Activated T-helper 1 cell treated with anti-CD3 and anti-CD28 coated beads, Interleukin-2, amount 50 U/mL, for 16 hours (primary cell): Measurements from ENCODE around the gene CLEC16A.

Experiments
- DNase-seq, 2 donors: peaks; one replicate each; pipeline ENCODE4 v3.0.0-alpha.2; 2020; ENCODE audit warnings: low read depth in 1 of 2, low spot score in 1 of 2

CLEC16A gene

GRCh38 chr16:11111150-11111549 lies 166.8 kb downstream of the CLEC16A start:
- DNase-seq: no peak

GRCh38 chr16:11111856-11112634 lies 167.7 kb downstream of the CLEC16A start:
- no peak for DNase-seq

- DNase-seq: no peak
Measured at GRCh38 chr16:11112723-11113348, 168.5 kb downstream of the CLEC16A start.

- DNase-seq: no peak
Measured at GRCh38 chr16:11114366-11115164, 170.2 kb downstream of the CLEC16A start.

- DNase-seq: no peak
Measured at GRCh38 chr16:11117576-11118211, 173.3 kb downstream of the CLEC16A start.

- no peak for DNase-seq
Measured at GRCh38 chr16:11118479-11118878, 174.1 kb downstream of the CLEC16A start.

- no peak for DNase-seq
Measured at GRCh38 chr16:11121083-11121608, 176.8 kb downstream of the CLEC16A start.

- DNase-seq: no peak
Measured at GRCh38 chr16:11121914-11122692, 177.7 kb downstream of the CLEC16A start.

- DNase-seq: no peak
Measured at GRCh38 chr16:11123666-11124065, 179.3 kb downstream of the CLEC16A start.

GRCh38 chr16:11125936-11126335 lies 181.6 kb downstream of the CLEC16A start:
- DNase-seq: no peak

- no peak for DNase-seq
Measured at GRCh38 chr16:11126399-11127054, 182.2 kb downstream of the CLEC16A start.

GRCh38 chr16:11127610-11128195 lies 183.3 kb downstream of the CLEC16A start:
- no peak for DNase-seq

- DNase-seq: no peak
Measured at GRCh38 chr16:11128211-11129141, 184.1 kb downstream of the CLEC16A start.

GRCh38 chr16:11129378-11129781 lies 185.0 kb downstream of the CLEC16A start:
- no peak for DNase-seq

- DNase-seq: no peak
Measured at GRCh38 chr16:11130978-11131665, 186.8 kb downstream of the CLEC16A start.

GRCh38 chr16:11131706-11132105 lies 187.3 kb downstream of the CLEC16A start:
- no peak for DNase-seq

GRCh38 chr16:11133344-11133943 lies 189.1 kb downstream of the CLEC16A start:
- DNase-seq: no peak
